Ectodermal cell (in vitro differentiated cells): Measurements from ENCODE around the gene TDO2.
"Not testable (repeated sequence)": the region's sequence is repeated elsewhere in the genome, so short reads cannot be mapped to it uniquely, and the experiment has no call there.

ENCODE experiments used
- H3K27ac ChIP-seq: 2 replicates; pipeline ENCODE4 v1.7.0; 2013; ENCODE audit warnings: mild to moderate bottlenecking, low read depth, low read length; ENCODE audit not compliant: insufficient read depth, poor library complexity, severe bottlenecking
- H3K27me3 ChIP-seq: 2 replicates; pipeline ENCODE4 v1.7.0; 2013; ENCODE audit warnings: mild to moderate bottlenecking, low read length; ENCODE audit not compliant: insufficient read depth, control insufficient read depth, poor library complexity, severe bottlenecking
- H3K36me3 ChIP-seq: one replicate; pipeline ENCODE4 v1.7.0; 2013; ENCODE audit warnings: low read length; ENCODE audit not compliant: control insufficient read depth, insufficient read depth
- H3K4me1 ChIP-seq: one replicate; pipeline ENCODE4 v1.7.0; 2013; ENCODE audit warnings: low read length; ENCODE audit not compliant: control insufficient read depth, insufficient read depth
- H3K4me3 ChIP-seq: 2 replicates; pipeline ENCODE4 v1.7.0; 2013; ENCODE audit warnings: low read depth, low read length, control low read depth; ENCODE audit not compliant: insufficient read depth
- H3K9me3 ChIP-seq: 2 replicates; pipeline ENCODE4 v1.7.0; 2013; ENCODE audit warnings: mild to moderate bottlenecking, low read length, moderate library complexity; ENCODE audit not compliant: control insufficient read depth
- WGBS, 2 experiments: methylation state at CpG; one replicate each; pipeline ENCODE4 v1.1.7; 2013; ENCODE audit warnings: missing lambda C conversion rate in 2 of 2; 5-methylcytosine and 5-hydroxymethylcytosine counted together

TDO2 gene

DNA sequence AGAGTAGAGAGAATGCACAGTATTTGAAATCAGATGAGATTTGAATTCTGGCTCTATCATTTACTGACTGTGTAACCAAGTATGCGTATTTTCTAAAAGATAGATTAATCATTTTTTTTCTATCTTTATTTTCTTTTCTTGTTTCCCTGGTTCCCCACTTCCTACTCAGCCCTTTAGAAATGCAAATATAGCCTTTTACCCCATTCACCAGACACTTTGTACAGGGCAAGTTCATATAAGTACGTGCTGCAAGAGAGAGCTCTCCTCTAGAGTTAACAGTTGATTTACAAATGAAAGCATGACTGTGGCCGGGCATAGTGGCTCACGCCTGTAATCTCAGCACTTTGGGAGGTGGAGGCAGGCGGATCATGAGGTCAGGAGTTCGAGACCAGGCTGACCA is 17.8 kb upstream of the TDO2 start:
- Histone ChIP-seq H3K4me3 (no peak overlapping the region), H3K9me3 (no peaks in the 10 kb centered on the region), H3K4me1 (no peaks in the 10 kb centered on the region), H3K36me3 (no peaks in the 10 kb centered on the region), H3K27me3 (no peaks in the 10 kb centered on the region), H3K27ac (no peak overlapping the region)
- WGBS, 2 experiments, result 72 to 74% methylated on average over 6 of the region's 6 CpGs

- 100% methylated on average over 1 of the region's 1 CpG; no CpG with 5 or more reads in 1 of the 2 experiments for WGBS, 2 experiments
Measured at GRCh38 chr4:155887045-155887444, 16.5 kb upstream of the TDO2 start.

GRCh38 chr4:155887847-155888570 is 15.5 kb upstream of the TDO2 start:
- Histone ChIP-seq H3K4me1 (no peaks in the 10 kb centered on the region), H3K4me3 (no peak overlapping the region), H3K36me3 (no peaks in the 10 kb centered on the region), H3K27ac (no peak overlapping the region), H3K9me3 (no peaks in the 10 kb centered on the region), H3K27me3 (no peaks in the 10 kb centered on the region)
- WGBS, 2 experiments, result 68 to 69% methylated on average over 4 of the region's 6 CpGs

More at GRCh38 chr4:155887045-155887444, 16.5 kb upstream of the TDO2 start:
- Histone ChIP-seq H3K4me1 (no peaks in the 10 kb centered on the region), H3K4me3 (no peak overlapping the region), H3K36me3 (no peaks in the 10 kb centered on the region), H3K27ac (no peak overlapping the region), H3K27me3 (no peaks in the 10 kb centered on the region), H3K9me3 (no peaks in the 10 kb centered on the region)

DNA sequence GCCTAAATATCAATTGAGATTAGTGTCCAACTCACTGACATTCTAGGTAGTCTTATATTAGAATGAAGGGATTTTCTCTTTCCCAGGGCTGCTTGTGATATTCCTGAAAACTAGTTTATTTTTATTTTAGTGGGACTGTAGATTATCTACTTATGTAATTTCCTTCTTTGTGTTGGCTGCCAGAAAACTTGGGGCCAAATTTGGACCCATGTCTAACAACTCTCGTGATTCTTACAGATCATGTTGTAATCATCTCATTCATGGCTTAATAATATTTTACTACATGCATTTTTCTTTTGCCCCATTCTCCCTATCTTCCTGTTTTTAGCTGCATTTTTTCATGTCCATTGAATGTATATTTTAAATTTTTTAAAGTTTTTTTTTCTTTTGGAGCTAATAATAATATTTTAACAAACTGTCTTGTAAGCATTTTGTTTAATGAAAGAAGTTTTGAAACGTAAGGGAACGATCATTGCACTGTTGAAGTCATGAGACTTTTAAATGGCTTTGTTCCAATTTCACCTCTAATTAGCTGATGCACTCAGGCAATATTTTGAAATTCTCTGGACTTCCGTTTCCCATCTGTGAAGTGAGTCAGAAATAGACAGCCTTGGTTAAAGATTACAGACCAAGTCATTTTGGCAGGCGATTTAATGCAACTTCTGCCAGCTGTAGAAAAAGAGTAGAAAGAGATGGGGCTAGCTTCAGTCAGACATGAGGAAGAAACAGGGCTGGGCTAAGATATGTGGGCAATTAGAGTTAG is 14.3 kb upstream of the TDO2 start:
- Histone ChIP-seq H3K4me3 (no peak overlapping the region), H3K27me3 (no peaks in the 10 kb centered on the region), H3K36me3 (no peaks in the 10 kb centered on the region), H3K27ac (no peak overlapping the region), H3K4me1 (no peaks in the 10 kb centered on the region), H3K9me3 (no peaks in the 10 kb centered on the region)
- WGBS, 2 experiments, result 69 to 74% methylated on average over 5 of the region's 5 CpGs

- WGBS, 2 experiments, result 94 to 100% methylated on average over 2 of the region's 2 CpGs
- Histone ChIP-seq H3K4me3 (no peak overlapping the region), H3K9me3 (no peaks in the 10 kb centered on the region), H3K27ac (no peak overlapping the region), H3K27me3 (no peaks in the 10 kb centered on the region), H3K36me3 (no peaks in the 10 kb centered on the region), H3K4me1 (no peaks in the 10 kb centered on the region)
Measured at GRCh38 chr4:155889946-155890345, 13.6 kb upstream of the TDO2 start.

- no peak overlapping the region for H3K4me3 ChIP-seq
- no peaks in the 10 kb centered on the region for H3K9me3 ChIP-seq
- H3K4me1 ChIP-seq, result no peaks in the 10 kb centered on the region
- 91 to 96% methylated on average over 3 of the region's 3 CpGs for WGBS, 2 experiments
- H3K27me3 ChIP-seq, result no peaks in the 10 kb centered on the region
- no peak overlapping the region for H3K27ac ChIP-seq
- H3K36me3 ChIP-seq, result no peaks in the 10 kb centered on the region
Measured at GRCh38 chr4:155891058-155891457, 12.4 kb upstream of the TDO2 start.

DNA sequence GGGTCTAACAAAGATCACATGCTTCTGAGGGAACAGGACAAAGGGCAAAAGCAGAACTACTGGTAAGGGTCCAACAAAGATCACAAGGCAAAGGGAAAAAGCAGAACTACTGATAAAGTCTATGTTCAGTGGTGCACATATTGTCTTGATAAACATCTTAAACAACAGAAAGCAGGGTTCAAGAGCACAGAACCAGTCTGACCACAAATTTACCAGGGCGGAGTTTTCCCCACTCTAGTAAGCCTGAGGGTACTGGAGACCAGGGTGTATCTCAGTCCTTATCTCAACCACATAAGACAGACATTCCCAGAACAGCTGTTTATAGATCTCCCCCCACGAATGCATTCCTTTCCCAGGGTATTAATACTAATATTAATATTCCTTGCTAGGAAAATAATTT is 5.1 kb upstream of the TDO2 start:
- H3K36me3 ChIP-seq, H3K27me3 ChIP-seq: not testable (repeated sequence)

GRCh38 chr4:155899891-155900290 is 3.6 kb upstream of the TDO2 start:
- Histone ChIP-seq H3K4me1 (no peaks in the 10 kb centered on the region), H3K27ac (no peak overlapping the region), H3K9me3 (no peaks in the 10 kb centered on the region), H3K36me3 (no peaks in the 10 kb centered on the region), H3K4me3 (no peak overlapping the region), H3K27me3 (no peaks in the 10 kb centered on the region)
- WGBS, 2 experiments, result 95% methylated on average over 2 of the region's 3 CpGs; no CpG with 5 or more reads in 1 of the 2 experiments

More for the DNA sequence above, 5.1 kb upstream of the TDO2 start:
- not testable (repeated sequence) for H3K27ac ChIP-seq, H3K9me3 ChIP-seq, H3K4me1 ChIP-seq, H3K4me3 ChIP-seq
- WGBS, 2 experiments, result 89 to 90% methylated on average over 1 to 2 of the region's 2 CpGs

GRCh38 chr4:155900381-155900780 is 3.1 kb upstream of the TDO2 start:
- no peaks in the 10 kb centered on the region for H3K27me3 ChIP-seq
- no peak overlapping the region for H3K27ac ChIP-seq
- H3K36me3 ChIP-seq, result no peaks in the 10 kb centered on the region
- 91 to 95% methylated on average over 1 of the region's 1 CpG for WGBS, 2 experiments
- no peak overlapping the region for H3K4me3 ChIP-seq
- no peaks in the 10 kb centered on the region for H3K4me1 ChIP-seq
- H3K9me3 ChIP-seq, result no peaks in the 10 kb centered on the region

DNA sequence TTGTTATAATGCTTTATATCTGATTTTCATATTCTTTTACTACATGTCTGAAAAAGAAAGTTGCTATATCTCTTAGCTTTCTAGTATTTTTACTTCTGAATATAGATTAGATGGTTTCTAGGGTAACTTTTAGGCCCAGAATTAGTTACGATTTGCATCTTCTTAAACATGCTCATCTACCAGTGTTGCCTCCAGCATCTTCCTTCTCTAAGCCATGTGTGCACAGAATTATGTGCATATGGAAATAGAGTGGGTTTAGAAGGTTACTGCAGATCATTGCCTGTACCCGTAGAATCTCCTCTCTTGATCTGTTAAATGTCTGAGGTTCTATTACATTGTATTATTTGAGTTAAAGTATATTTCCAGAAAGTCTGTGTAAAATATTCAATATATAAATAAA is 2.5 kb upstream of the TDO2 start:
- 86 to 100% methylated on average over 1 to 2 of the region's 2 CpGs for WGBS, 2 experiments
- Histone ChIP-seq H3K4me3 (no peak overlapping the region), H3K36me3 (no peaks in the 10 kb centered on the region), H3K27ac (no peak overlapping the region), H3K9me3 (no peaks in the 10 kb centered on the region), H3K27me3 (no peaks in the 10 kb centered on the region), H3K4me1 (no peaks in the 10 kb centered on the region)
